HL-60 (cell line): Measurements from ENCODE around the gene EXOC4.

ENCODE experiments used
- DNase-seq, 2 experiments: peaks; one replicate each; pipeline ENCODE4 v3.0.0-alpha.2; 2010 to 2020; ENCODE audit warnings: low read depth in 1 of 2, low spot score in 1 of 2
- H3K27ac ChIP-seq: fragments of 250-450 bp; sonication (Bioruptor Pico); replicated peaks from 2 replicates; pipeline ENCODE4 v1.5.1; 2020; ENCODE audit warnings: mild to moderate bottlenecking, moderate library complexity
- H3K27me3 ChIP-seq: fragments of 250-450 bp; sonication (Bioruptor Pico); 2 replicates; pipeline ENCODE4 v1.5.1; 2021; ENCODE audit warnings: mild to moderate bottlenecking, moderate library complexity; ENCODE audit not compliant: insufficient read depth, poor library complexity, severe bottlenecking
- H3K4me3 ChIP-seq: replicated peaks from 2 replicates; pipeline ENCODE4 v1.5.1; 2011; ENCODE audit warnings: mild to moderate bottlenecking, control low read depth, low read length; ENCODE audit not compliant: insufficient read depth
- GABPA ChIP-seq: IDR thresholded peaks from 2 replicates; pipeline ENCODE4 v1.6.1; 2012; ENCODE audit warnings: low read depth
- POLR2AphosphoS5 ChIP-seq: IDR thresholded peaks from 2 replicates; pipeline ENCODE4 v1.6.1; 2012; ENCODE audit warnings: low read depth
- SPI1 ChIP-seq: IDR thresholded peaks from 2 replicates; pipeline ENCODE4 v1.6.1; 2012; ENCODE audit warnings: low read depth, mild to moderate bottlenecking, borderline replicate concordance
- TF ChIP-seq, protein P1 (sequence below): IDR thresholded peaks from one replicate; pipeline ENCODE4 v1.5.1; 2011; ENCODE audit warnings: low read length, control low read depth, inconsistent platforms; ENCODE audit not compliant: insufficient read depth
- TF ChIP-seq, protein P2 (sequence below): IDR thresholded peaks from 2 replicates; pipeline ENCODE4 v1.6.1; 2012; ENCODE audit warnings: low read depth; ENCODE audit not compliant: insufficient replicate concordance

EXOC4 gene

DNA sequence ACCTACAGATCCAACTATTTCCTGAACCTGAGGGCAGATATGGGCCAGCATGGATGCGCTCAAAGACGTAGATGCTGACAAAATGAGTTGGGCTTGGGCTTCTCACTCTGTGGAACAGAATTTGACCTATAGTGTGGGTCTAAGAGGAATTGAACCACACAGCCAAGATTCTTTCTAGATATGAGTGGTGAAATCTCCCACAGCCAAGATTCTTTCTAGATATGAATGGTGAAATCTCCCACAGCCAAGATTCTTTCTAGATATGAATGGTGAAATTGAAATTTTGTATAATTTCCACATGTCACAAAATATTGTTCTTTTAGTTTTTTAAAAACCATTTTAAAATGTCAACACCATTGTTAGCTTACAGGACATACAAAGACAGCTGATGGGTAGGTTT lies 658.8 kb downstream of the EXOC4 start:
- TF ChIP-seq SPI1 (no peak), GABPA (no peak), POLR2AphosphoS5 (no peak)
- TF ChIP-seq, protein P1, sequence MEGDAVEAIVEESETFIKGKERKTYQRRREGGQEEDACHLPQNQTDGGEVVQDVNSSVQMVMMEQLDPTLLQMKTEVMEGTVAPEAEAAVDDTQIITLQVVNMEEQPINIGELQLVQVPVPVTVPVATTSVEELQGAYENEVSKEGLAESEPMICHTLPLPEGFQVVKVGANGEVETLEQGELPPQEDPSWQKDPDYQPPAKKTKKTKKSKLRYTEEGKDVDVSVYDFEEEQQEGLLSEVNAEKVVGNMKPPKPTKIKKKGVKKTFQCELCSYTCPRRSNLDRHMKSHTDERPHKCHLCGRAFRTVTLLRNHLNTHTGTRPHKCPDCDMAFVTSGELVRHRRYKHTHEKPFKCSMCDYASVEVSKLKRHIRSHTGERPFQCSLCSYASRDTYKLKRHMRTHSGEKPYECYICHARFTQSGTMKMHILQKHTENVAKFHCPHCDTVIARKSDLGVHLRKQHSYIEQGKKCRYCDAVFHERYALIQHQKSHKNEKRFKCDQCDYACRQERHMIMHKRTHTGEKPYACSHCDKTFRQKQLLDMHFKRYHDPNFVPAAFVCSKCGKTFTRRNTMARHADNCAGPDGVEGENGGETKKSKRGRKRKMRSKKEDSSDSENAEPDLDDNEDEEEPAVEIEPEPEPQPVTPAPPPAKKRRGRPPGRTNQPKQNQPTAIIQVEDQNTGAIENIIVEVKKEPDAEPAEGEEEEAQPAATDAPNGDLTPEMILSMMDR = no peak
- TF ChIP-seq, protein P2, sequence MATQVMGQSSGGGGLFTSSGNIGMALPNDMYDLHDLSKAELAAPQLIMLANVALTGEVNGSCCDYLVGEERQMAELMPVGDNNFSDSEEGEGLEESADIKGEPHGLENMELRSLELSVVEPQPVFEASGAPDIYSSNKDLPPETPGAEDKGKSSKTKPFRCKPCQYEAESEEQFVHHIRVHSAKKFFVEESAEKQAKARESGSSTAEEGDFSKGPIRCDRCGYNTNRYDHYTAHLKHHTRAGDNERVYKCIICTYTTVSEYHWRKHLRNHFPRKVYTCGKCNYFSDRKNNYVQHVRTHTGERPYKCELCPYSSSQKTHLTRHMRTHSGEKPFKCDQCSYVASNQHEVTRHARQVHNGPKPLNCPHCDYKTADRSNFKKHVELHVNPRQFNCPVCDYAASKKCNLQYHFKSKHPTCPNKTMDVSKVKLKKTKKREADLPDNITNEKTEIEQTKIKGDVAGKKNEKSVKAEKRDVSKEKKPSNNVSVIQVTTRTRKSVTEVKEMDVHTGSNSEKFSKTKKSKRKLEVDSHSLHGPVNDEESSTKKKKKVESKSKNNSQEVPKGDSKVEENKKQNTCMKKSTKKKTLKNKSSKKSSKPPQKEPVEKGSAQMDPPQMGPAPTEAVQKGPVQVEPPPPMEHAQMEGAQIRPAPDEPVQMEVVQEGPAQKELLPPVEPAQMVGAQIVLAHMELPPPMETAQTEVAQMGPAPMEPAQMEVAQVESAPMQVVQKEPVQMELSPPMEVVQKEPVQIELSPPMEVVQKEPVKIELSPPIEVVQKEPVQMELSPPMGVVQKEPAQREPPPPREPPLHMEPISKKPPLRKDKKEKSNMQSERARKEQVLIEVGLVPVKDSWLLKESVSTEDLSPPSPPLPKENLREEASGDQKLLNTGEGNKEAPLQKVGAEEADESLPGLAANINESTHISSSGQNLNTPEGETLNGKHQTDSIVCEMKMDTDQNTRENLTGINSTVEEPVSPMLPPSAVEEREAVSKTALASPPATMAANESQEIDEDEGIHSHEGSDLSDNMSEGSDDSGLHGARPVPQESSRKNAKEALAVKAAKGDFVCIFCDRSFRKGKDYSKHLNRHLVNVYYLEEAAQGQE = no peak
- Histone ChIP-seq H3K27me3 (no peaks in the 10 kb centered on the region), H3K4me3 (no peak overlapping the region), H3K27ac (no peak overlapping the region)
- no peak for DNase-seq

GRCh38 chr7:133912916-133913697 lies 660.2 kb downstream of the EXOC4 start:
- no peak overlapping the region for H3K4me3 ChIP-seq
- H3K27ac ChIP-seq = no peak overlapping the region
- DNase-seq = no peak
- TF ChIP-seq GABPA (no peak), POLR2AphosphoS5 (no peak), SPI1 (no peak)
- TF ChIP-seq, protein P2 = no peak
- TF ChIP-seq, protein P1 = no peak
- no peaks in the 10 kb centered on the region for H3K27me3 ChIP-seq

GRCh38 chr7:133916621-133917020 lies 663.7 kb downstream of the EXOC4 start:
- H3K4me3 ChIP-seq = no peak overlapping the region
- no peak overlapping the region for H3K27ac ChIP-seq
- TF ChIP-seq, protein P2 = no peak
- TF ChIP-seq, protein P1 = no peak
- TF ChIP-seq SPI1 (no peak), POLR2AphosphoS5 (no peak), GABPA (no peak)
- no peaks in the 10 kb centered on the region for H3K27me3 ChIP-seq
- no peak for DNase-seq
